Liver (tissue), 3 donors: ENCODE results near the gene NMBR.

Experiments
- RAD21 ChIP-seq, 2 donors: IDR thresholded peaks; 2 replicates each; pipeline ENCODE4 v1.6.1; 2016; ENCODE audit warnings: antibody characterized with exemption in 2 of 2, mild to moderate bottlenecking in 2 of 2
- REST ChIP-seq: IDR thresholded peaks from 2 replicates; pipeline ENCODE4 v1.6.1; 2016; ENCODE audit warnings: antibody characterized with exemption, mild to moderate bottlenecking
- TAF1 ChIP-seq: conservative IDR thresholded peaks from 2 replicates; pipeline ENCODE4 v1.6.1; 2016; ENCODE audit warnings: antibody characterized with exemption, mild to moderate bottlenecking
- TF ChIP-seq, protein P1 (sequence below): fragments of 150-350 bp; IDR thresholded peaks from 2 replicates; pipeline ENCODE4 v1.5.1; 2017; ENCODE audit warnings: improper control_type of control experiment, low read depth, low read length; ENCODE audit not compliant: missing input control
- TF ChIP-seq, protein P2 (sequence below): IDR thresholded peaks from 2 replicates; pipeline ENCODE4 v1.6.1; 2016; ENCODE audit warnings: antibody characterized with exemption
- TF ChIP-seq, protein P3 (sequence below): IDR thresholded peaks from 2 replicates; pipeline ENCODE4 v1.6.1; 2016; ENCODE audit warnings: antibody characterized with exemption
- donor health status: healthy.
- donor health status: healthy.

- TF ChIP-seq, protein P1, sequence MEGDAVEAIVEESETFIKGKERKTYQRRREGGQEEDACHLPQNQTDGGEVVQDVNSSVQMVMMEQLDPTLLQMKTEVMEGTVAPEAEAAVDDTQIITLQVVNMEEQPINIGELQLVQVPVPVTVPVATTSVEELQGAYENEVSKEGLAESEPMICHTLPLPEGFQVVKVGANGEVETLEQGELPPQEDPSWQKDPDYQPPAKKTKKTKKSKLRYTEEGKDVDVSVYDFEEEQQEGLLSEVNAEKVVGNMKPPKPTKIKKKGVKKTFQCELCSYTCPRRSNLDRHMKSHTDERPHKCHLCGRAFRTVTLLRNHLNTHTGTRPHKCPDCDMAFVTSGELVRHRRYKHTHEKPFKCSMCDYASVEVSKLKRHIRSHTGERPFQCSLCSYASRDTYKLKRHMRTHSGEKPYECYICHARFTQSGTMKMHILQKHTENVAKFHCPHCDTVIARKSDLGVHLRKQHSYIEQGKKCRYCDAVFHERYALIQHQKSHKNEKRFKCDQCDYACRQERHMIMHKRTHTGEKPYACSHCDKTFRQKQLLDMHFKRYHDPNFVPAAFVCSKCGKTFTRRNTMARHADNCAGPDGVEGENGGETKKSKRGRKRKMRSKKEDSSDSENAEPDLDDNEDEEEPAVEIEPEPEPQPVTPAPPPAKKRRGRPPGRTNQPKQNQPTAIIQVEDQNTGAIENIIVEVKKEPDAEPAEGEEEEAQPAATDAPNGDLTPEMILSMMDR: no peak
- TF ChIP-seq, protein P2, sequence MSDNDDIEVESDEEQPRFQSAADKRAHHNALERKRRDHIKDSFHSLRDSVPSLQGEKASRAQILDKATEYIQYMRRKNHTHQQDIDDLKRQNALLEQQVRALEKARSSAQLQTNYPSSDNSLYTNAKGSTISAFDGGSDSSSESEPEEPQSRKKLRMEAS: no peak
- TF ChIP-seq REST (no peak), RAD21 (IDR thresholded peaks at IDR 0.05) (no peak), TAF1 (no peak)
- TF ChIP-seq, protein P3, sequence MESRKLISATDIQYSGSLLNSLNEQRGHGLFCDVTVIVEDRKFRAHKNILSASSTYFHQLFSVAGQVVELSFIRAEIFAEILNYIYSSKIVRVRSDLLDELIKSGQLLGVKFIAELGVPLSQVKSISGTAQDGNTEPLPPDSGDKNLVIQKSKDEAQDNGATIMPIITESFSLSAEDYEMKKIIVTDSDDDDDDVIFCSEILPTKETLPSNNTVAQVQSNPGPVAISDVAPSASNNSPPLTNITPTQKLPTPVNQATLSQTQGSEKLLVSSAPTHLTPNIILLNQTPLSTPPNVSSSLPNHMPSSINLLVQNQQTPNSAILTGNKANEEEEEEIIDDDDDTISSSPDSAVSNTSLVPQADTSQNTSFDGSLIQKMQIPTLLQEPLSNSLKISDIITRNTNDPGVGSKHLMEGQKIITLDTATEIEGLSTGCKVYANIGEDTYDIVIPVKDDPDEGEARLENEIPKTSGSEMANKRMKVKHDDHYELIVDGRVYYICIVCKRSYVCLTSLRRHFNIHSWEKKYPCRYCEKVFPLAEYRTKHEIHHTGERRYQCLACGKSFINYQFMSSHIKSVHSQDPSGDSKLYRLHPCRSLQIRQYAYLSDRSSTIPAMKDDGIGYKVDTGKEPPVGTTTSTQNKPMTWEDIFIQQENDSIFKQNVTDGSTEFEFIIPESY: no peak
Measured at GRCh38 chr6:142171351-142171750, 24.4 kb upstream of the NMBR start.
